ENCODE data around the gene ASB5. TPM values are rescaled to one million over a fixed set of nuclear protein-coding genes. Genes with fewer than 3 reads are reported as not detected.

ASB5 gene
- polyA plus RNA-seq, 3 donors = not detected

DNA sequence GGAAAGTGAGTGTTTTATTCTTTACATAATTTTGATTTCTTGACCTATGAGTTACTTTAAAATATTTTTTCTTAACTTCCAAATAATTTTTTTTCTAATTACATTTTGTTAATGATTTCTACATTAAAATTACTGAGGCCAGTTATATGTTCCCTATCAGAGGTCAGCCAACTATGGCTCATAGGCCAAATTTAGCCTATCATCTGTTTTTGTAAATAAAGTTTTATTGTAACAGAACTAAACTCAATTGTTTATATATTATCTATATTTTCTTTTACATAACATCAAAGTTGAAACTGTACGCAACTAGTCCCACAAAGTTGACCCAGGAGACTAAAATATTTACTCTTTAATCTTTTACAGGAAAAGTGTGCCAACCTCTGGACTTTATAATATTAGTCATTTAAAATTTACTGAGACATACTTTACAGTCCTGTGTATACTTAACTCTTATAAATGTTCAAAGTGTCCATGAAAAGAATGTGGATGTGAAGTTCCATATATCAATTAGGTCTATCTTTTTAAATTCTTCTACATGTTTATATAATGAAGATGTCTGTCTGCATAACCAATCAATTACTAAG lies 26.2 kb downstream of the ASB5 start:
- H3K27ac Mint-ChIP-seq = no peak overlapping the region
- no peak overlapping the region for H2AFZ ChIP-seq (ENCODE audit: insufficient read depth, low read depth, low read length, poor library complexity, severe bottlenecking)
- H3K4me1 ChIP-seq (ENCODE audit: control insufficient read depth in 1 of 2, insufficient read depth in 2 of 2, low read length in 2 of 2) = no peaks in the 10 kb centered on the region
- no peak overlapping the region for H3K4me3 Mint-ChIP-seq
- H3K9me3 ChIP-seq (replicated peaks in 1 of 2; ENCODE audit: control insufficient read depth in 1 of 2, insufficient read depth in 1 of 2, low read length in 2 of 2) = no peaks in the 10 kb centered on the region
- no peaks in the 10 kb centered on the region for H3K36me3 Mint-ChIP-seq
- no peak overlapping the region for H3K4me3 ChIP-seq (replicated peaks in 1 of 3; ENCODE audit: low read depth in 2 of 3, low read length in 3 of 3)
- TF ChIP-seq, protein P1, sequence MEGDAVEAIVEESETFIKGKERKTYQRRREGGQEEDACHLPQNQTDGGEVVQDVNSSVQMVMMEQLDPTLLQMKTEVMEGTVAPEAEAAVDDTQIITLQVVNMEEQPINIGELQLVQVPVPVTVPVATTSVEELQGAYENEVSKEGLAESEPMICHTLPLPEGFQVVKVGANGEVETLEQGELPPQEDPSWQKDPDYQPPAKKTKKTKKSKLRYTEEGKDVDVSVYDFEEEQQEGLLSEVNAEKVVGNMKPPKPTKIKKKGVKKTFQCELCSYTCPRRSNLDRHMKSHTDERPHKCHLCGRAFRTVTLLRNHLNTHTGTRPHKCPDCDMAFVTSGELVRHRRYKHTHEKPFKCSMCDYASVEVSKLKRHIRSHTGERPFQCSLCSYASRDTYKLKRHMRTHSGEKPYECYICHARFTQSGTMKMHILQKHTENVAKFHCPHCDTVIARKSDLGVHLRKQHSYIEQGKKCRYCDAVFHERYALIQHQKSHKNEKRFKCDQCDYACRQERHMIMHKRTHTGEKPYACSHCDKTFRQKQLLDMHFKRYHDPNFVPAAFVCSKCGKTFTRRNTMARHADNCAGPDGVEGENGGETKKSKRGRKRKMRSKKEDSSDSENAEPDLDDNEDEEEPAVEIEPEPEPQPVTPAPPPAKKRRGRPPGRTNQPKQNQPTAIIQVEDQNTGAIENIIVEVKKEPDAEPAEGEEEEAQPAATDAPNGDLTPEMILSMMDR (IDR thresholded peaks at IDR 0.05) = no peak
- no peaks in the 10 kb centered on the region for H4K20me1 ChIP-seq (ENCODE audit: insufficient read depth, low read length)
- H3K4me1 Mint-ChIP-seq = no peaks in the 10 kb centered on the region
- no peak overlapping the region for H3K27ac ChIP-seq (ENCODE audit: low read depth in 1 of 2, low read length in 2 of 2)
- H3K27me3 ChIP-seq (ENCODE audit: control insufficient read depth in 2 of 2, insufficient read depth in 2 of 2, low read length in 2 of 2) = no peaks in the 10 kb centered on the region
- WGBS (ENCODE audit: insufficient coverage) = no CpG with 5 or more reads among the region's 1 CpG
- H3K9me3 Mint-ChIP-seq = peaks cover 0 to 7% (median 0%) of the 10 kb centered on the region in 7 donors
- no peaks in the 10 kb centered on the region for H3K79me2 ChIP-seq (ENCODE audit: insufficient read depth, low read length)
- DNase-seq = no peak
- no peaks in the 10 kb centered on the region for H3K36me3 ChIP-seq (replicated peaks in 1 of 2; ENCODE audit: control insufficient read depth in 1 of 2, insufficient read depth in 2 of 2, low read length in 2 of 2)
- intact Hi-C loops (cut with micrococcal nuclease) = no loop called here
- no peak overlapping the region for H3K4me2 ChIP-seq (replicated peaks; ENCODE audit: extremely low read depth, low read length, poor library complexity, severe bottlenecking)
- H3K27me3 Mint-ChIP-seq (ENCODE audit: low read depth in 3 of 3) = peaks cover 0 to 1% (median 0%) of the 10 kb centered on the region in 3 donors
- H3K9ac ChIP-seq (ENCODE audit: insufficient read depth, low read length, poor library complexity, severe bottlenecking) = no peak overlapping the region

DNA sequence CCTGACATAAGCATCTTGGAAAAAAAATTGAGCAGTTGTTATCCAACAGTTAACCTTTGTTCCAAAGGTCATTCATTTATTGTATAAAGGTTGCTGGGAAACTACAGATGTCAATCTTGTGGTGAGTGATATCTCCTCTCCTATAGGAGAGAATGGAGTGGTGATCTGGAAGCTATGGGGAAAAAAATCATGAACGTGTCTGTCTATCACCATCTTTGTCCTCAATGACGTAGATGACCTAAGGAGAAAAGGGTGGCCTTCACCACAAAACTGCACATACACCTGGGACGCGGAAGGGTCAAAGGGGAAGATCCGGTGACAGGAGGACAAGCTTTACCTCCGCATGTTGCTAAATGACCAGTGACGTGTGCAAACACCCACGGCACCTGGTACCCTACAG lies 27.3 kb downstream of the ASB5 start:
- DNase-seq = no peak
- H3K36me3 Mint-ChIP-seq = no peaks in the 10 kb centered on the region
- H3K4me1 Mint-ChIP-seq = no peaks in the 10 kb centered on the region
- no peaks in the 10 kb centered on the region for H4K20me1 ChIP-seq (ENCODE audit: insufficient read depth, low read length)
- H3K4me3 ChIP-seq (replicated peaks in 1 of 3; ENCODE audit: low read depth in 2 of 3, low read length in 3 of 3) = no peak overlapping the region
- no peaks in the 10 kb centered on the region for H3K79me2 ChIP-seq (ENCODE audit: insufficient read depth, low read length)
- no peaks in the 10 kb centered on the region for H3K36me3 ChIP-seq (replicated peaks in 1 of 2; ENCODE audit: control insufficient read depth in 1 of 2, insufficient read depth in 2 of 2, low read length in 2 of 2)
- TF ChIP-seq, protein P1 (IDR thresholded peaks at IDR 0.05) = no peak
- WGBS (ENCODE audit: insufficient coverage) = 98% methylated on average over 5 of the region's 8 CpGs
- intact Hi-C loops (cut with micrococcal nuclease) = no loop called here
- no peaks in the 10 kb centered on the region for H3K9me3 ChIP-seq (replicated peaks in 1 of 2; ENCODE audit: control insufficient read depth in 1 of 2, insufficient read depth in 1 of 2, low read length in 2 of 2)
- H3K27ac Mint-ChIP-seq = no peak overlapping the region
- no peaks in the 10 kb centered on the region for H3K27me3 ChIP-seq (ENCODE audit: control insufficient read depth in 2 of 2, insufficient read depth in 2 of 2, low read length in 2 of 2)
- H3K4me1 ChIP-seq (ENCODE audit: control insufficient read depth in 1 of 2, insufficient read depth in 2 of 2, low read length in 2 of 2) = no peaks in the 10 kb centered on the region
- H3K27ac ChIP-seq (ENCODE audit: low read depth in 1 of 2, low read length in 2 of 2) = no peak overlapping the region
- H3K4me2 ChIP-seq (replicated peaks; ENCODE audit: extremely low read depth, low read length, poor library complexity, severe bottlenecking) = no peak overlapping the region
- H3K27me3 Mint-ChIP-seq (ENCODE audit: low read depth in 3 of 3) = peaks cover 0 to 1% (median 0%) of the 10 kb centered on the region in 3 donors
- H3K4me3 Mint-ChIP-seq = no peak overlapping the region
- H2AFZ ChIP-seq (ENCODE audit: insufficient read depth, low read depth, low read length, poor library complexity, severe bottlenecking) = no peak overlapping the region
- H3K9me3 Mint-ChIP-seq = peaks cover 0 to 7% (median 0%) of the 10 kb centered on the region in 7 donors
- no peak overlapping the region for H3K9ac ChIP-seq (ENCODE audit: insufficient read depth, low read length, poor library complexity, severe bottlenecking)

Measured in CD14-positive monocyte (primary cell).